CD4-positive, alpha-beta T cell treated with Interferon gamma for 1 hour (primary cell): Measurements from ENCODE around the gene MTSS2.

ENCODE experiments used
- DNase-seq: peaks from one replicate; pipeline ENCODE4 v3.0.0-alpha.2; 2020

The MTSS2 gene

GRCh38 chr16:70714581-70715054 lies 28.8 kb upstream of the MTSS2 start:
- DNase-seq = no peak

- DNase-seq = no peak
Measured at GRCh38 chr16:70713824-70714223, 28.0 kb upstream of the MTSS2 start.

DNA sequence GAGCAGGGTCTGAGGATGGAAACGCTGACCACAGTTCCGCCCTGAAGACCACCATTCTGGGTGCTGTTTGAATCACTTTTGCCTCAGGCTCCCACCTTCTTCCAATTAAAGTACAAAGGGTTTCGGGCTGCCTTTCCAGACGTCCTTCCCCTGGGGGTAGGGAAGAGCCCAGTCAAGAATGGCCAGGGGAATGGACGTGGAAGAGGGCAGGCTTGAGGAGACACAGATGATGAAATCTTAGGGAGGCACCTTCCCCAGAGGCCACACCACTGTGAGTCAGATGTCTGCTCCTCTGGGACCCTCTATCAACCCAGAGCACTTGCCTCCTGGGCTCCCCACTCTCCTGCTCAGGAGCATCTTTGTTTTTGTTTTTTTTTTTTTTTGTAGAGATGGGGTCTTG lies 27.5 kb upstream of the MTSS2 start:
- no peak for DNase-seq

GRCh38 chr16:70712942-70713341 lies 27.1 kb upstream of the MTSS2 start:
- no peak for DNase-seq

DNA sequence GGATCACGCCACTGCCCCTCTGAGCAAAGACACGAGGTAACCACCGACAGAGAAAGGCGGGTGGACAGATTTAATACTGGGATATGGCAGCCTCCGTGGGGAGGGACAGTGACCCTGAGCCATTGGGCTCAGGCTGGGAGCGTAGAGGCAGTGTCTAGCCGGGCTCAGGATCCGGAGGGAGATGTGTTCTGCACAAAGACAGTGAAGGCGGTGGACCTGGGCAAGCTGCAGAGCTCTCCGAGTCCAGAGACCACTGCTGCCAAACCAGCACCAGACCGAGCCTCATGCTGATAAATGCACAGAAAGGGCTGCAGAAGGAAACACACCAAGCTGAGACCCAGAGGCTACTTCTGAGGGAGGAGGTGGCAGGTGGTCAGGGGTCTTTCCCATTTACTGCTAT lies 26.5 kb upstream of the MTSS2 start:
- DNase-seq = no peak

- no peak for DNase-seq
Measured at GRCh38 chr16:70711211-70712031, 25.6 kb upstream of the MTSS2 start.

GRCh38 chr16:70710422-70711210 lies 24.8 kb upstream of the MTSS2 start:
- no peak for DNase-seq

GRCh38 chr16:70709942-70710341 lies 24.1 kb upstream of the MTSS2 start:
- DNase-seq = no peak

DNA sequence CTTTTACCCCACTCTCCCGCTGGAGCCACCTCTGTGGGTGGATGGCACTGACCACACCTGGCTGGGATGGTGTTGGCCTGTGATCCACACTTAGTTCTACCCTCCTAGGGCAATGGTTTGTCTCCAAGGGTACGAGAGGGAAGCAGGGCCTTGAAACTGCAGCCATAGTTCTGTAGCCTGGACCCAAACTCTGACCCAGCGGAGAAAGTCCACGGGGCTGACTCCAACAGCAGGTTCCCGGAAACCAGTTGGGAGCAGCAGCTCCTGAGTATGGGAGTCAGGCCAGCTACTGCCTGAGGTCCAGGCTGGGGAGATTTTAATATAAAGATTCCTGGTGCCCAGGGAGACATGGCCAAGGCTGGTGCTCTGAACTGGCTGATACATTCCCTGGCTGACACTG lies 23.6 kb upstream of the MTSS2 start:
- no peak for DNase-seq

- no peak for DNase-seq
Measured at GRCh38 chr16:70708366-70709246, 22.8 kb upstream of the MTSS2 start.

DNA sequence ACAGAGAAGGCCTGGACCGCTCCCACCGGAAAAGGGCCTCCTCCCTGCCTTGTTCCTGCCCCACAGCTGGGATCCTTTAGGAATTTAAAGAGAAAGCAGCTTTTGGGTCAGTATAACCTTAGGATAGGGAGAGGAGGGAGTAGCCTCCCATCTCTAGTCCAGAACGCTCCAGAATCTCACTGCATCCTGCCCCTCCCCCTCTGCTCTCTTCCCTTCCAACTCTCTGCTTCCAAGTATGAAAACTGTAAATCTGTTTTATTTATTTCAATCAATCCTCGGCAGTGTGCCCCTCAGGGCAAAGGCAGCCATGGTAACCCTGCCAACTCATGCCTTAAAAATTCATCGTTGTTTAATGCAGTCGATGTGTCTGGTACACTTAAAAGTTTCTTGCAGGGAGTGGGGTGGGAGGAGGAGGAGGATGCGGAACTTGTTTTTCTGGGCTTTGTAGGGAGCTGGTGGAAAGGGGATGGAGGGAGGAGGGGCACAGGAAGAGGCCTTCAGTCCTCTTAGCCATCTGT lies 21.2 kb upstream of the MTSS2 start:
- DNase-seq = no peak

DNA sequence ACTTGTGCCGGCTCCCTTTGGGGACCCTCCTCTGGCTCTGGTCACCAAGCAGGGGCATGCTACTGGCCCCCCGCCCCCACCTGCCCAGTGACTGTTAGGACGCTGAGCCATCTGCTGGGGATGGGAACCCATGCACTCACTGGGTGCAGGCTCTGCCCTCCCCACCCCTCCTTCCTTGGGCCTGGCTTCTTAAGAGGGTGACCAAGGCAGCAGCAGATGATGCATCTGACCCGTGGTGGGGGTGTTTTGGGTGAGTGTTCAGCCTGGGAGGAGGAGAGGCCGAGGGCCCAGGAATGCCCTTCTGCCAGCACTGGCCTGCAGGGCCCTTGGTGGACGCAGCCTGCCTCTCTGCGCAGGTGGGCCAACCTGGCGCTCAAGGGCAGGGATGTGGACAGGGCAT lies 19.2 kb upstream of the MTSS2 start:
- no peak for DNase-seq

DNA sequence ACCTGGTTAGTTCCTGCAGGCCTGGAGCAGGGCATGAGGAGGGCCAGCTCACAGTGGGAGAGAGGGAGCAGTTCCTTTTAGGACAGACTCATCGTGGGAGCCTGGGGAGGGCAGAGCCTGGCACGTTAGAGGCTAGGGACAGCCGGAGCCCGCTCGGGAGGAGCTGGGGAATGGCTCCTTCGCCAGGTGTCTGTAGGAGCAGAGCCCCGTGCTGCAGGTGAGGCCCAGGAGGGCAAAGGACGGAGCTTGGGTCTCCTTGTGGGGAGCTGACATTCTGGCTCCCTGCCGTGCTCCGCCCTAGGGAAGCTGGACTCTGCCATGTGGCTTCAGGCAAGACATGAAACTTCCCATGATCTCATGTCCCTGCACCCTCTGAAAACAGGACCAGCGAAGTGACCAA lies 18.7 kb upstream of the MTSS2 start:
- DNase-seq = no peak

DNA sequence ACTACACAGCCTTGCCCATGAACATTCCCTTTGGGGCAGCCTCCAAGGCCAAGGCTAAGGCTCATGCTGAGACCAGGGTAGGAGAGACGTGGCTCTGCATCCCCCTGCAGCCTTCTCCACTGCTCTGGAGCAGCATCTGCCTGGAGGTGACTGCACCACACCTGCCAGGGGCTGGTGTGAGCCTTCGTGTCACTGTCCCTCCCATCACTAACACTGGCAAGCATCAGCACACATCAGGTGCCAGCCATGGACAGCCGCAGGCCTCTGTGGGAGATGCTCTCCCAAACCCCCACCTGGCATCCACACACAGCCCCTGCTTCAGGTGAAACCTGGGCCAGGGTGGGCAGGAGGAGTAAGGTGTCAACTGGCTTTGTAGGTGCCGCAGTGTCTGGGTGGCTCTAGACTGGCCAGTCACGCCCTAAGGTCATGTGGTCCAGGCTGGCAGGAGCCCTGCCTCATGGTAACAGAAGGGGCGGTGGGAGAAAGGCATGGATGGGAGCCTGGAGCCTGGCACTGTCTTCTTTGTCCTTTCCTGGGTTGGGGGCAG lies 18.1 kb upstream of the MTSS2 start:
- no peak for DNase-seq

DNA sequence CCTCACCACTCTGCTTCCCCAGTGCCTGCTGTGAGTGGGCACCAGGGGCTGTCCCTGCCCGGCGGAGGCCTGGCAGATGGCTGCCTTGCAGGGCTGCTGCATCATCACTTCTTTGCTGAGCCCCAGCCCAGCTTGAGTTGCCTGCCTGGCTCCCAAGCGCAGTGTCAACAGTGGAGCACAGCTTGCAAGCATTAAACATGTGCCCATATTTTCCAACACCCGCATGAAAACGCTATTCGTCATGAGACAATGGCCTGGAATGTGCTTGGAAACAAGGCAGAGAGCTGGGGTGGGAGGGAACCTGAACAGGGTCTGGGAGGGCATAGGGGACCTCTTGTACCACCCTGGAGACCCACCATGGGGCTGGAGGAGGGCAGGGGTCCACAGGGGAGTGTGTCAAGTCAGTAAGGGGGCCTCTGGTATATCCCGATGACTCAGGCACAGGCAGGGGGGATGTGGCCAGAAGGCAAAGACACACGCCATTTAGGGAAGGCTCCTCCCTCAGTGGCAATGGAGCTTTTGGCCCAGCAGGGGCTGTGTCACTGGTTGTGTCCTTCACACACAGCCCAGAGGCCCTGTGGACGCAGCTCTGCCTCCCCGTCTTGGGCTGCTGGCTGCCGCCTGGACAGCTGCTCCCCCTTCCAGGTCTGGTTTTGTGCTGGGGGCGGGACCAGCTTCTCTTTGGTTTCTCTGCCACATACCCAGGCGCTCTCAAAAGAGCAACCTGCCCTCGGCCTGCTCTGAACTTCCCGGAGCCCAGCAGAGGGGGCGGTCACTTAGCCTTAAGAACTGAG lies 17.4 kb upstream of the MTSS2 start:
- no peak for DNase-seq

DNA sequence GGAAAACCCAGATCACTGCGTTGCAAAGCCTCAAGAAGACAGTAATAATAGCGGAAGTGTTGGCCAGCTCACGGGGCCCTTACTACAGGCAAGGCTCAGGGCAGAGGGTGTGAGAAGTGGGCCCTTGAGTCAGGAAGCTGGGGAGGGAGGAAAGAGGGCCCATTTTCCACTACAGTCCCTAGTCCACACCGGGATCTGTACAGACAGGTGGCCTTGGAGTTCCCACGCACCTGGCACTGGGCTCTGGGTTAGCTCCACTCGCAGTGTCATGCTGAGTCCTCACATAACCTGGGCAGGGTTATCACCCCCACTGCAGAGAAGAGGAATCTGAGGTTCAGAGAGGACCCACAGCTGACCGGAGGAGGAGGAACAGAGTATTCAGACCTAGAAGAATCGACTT lies 16.8 kb upstream of the MTSS2 start:
- no peak for DNase-seq

- no peak for DNase-seq
Measured at GRCh38 chr16:70701998-70702397, 16.1 kb upstream of the MTSS2 start.

DNA sequence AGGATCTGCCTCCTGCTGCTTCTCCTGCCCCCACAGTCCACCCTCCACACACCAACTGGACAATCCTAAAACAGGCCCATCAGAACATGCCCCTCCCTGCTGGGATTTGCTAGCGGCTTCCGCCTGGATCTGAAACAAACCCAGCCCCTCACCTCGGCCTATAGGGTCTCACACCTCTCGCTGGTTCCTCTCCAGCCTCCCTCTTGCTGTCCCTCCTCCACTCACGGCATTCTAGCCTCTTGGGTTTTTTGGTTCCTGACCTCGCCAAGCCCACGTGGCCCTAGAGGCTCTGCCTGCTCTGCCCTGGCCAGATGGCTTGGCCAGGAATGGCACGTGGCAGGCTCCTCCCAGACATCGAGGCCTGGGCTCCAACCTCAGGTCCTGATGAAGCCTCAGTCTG lies 15.7 kb upstream of the MTSS2 start:
- no peak for DNase-seq

DNA sequence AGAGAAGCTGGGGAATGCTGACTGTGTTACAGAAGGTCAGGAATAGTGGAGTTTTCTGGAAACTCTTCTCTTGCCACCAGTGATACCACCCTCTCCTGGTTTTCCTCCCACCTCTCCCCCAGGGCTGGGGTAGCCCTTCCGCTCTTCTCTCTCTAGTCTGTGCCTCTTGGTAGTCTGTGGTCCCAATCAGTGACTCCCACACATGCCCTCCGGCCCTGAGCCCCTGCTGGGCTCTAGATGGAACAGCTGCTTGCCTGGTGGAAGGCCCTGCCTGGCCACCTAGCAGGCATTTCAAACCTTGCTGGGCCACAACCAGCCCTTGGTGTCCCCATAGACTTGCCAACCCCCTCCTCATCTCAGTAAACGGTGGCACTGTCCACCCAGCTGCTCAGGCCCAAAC lies 15.2 kb upstream of the MTSS2 start:
- no peak for DNase-seq

GRCh38 chr16:70700101-70701020 lies 14.5 kb upstream of the MTSS2 start:
- DNase-seq = no peak

- no peak for DNase-seq
Measured at GRCh38 chr16:70699696-70700095, 13.8 kb upstream of the MTSS2 start.
